Keratinocyte (primary cell): Measurements from ENCODE around the gene PHYHIPL.

Source experiments
- CTCF ChIP-seq, 3 experiments: IDR thresholded peaks in 1 of 3; conservative IDR thresholded peaks in 1 of 3; optimal IDR thresholded peaks in 1 of 3; 2 replicates in 2 of 3; 3 replicates in 1 of 3; pipeline versions ENCODE3 to v1.5.1; 2011; ENCODE audit warnings: low read length in 3 of 3, mild to moderate bottlenecking in 3 of 3, moderate library complexity in 2 of 3, control low read depth in 1 of 3, inconsistent platforms in 1 of 3; ENCODE audit not compliant: insufficient read depth in 2 of 3; ENCODE audit errors: extremely low read depth in 1 of 3
- EZH2 ChIP-seq: IDR thresholded peaks from one replicate; pipeline ENCODE4 v1.6.1; 2012; ENCODE audit warnings: inconsistent platforms, mild to moderate bottlenecking, low read length, moderate library complexity

- TF ChIP-seq CTCF (optimal IDR thresholded peaks at IDR 0.05 in 1 of 3, IDR thresholded peaks at IDR 0.05 in 1 of 3, conservative IDR thresholded peaks at IDR 0.05 in 1 of 3; ENCODE audit: extremely low read depth in 1 of 3, insufficient read depth in 2 of 3, low read length in 3 of 3) (no peak), EZH2 (no peak)
Observed at GRCh38 chr10:59127991-59128390, 48.5 kb upstream of the PHYHIPL start.
